Measurements from ENCODE around the gene MBP.

The MBP gene

DNA sequence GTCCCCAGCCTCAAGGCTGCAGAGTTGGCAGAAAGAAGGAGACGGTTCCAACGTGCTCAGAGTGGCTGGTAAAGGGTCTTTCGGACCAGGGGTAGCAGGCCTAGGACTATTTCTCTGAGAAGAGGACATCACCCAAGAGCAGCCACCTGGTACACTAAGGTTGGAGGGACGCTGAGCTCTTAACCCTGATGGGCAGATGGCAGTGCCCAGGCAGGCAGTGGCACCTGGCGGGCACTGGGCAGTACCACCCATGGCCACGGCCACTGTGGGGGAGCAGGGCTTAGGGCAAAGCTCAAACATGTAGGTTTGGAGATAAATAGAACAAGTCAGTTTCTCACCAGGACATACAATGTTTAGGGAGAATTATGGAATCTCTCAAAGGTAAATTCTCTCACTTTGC is 53.5 kb downstream of the MBP start:
- no peak for DNase-seq

DNA sequence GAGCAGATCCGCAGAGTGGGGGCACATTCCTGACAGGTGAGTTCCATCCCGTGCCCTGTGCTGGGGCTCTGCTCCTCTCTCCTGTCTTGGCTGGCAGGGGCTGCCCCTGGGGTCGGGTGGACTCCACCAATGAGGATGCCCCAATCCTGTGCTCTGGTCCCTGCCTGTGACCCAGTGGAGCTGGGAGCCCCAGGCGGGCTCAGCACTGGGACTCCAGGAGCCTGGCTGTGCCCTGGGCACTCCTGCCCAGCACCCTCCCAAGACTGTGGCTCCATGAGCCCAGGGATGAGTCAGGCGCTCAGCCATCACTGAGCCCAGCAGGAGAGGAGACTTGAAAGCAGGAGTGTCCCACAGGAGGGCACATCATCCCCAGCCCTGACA is 53.9 kb downstream of the MBP start:
- no peak for DNase-seq

DNA sequence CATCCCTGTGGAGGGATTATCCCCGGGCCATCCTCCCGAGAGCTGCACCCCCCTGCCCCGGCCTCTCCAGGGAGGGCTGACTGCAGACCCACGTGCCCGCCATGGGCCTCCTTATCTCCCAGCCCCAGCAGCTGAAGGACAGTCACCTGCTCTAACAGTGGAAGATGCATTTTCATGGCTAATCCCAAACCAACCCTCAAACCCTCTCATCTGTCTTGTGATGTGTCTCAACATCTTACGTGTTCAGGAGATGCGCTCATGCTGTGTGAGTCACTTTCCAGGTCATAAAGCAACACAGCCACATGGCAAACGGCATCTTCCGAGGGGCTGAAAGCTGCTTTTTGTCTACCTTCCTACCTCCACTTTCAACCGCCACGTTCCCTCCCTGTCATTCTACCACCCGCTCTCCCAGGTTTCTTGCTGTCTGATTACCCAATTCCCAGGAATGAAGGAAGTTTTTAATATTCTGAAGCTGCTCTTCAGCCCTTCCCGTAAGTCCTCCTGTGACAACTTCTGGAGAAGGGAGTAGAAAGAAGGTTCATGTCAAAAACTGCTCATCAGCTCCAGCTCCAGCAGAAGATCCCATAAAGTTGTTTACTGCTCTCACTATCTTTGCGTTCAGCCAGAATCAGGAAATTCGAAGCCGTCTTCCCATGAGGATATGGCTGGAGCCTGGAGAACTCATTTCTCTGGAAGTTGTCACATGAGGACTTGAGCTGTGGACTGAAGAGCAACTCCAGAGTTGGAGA is 54.5 kb downstream of the MBP start:
- no peak for DNase-seq

DNA sequence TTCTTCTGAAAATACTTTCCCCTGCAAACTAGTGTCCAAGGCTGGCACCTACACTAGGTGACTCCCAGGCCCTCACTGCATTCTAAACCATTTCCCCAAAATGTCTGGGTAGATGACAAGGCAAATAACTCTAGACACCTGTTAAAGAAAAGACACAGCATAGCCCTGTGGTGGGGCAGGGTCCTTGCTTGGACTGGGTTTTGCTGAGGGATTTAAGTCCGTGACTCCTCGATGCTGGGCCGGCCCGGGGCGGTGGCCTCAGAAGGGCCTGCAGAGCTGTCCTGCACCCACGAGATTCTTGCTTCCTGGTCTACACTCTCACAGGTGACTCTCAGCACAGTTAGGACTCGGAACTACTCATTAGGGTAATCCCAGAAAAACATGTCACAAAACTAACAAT is 55.2 kb downstream of the MBP start:
- no peak for DNase-seq

DNA sequence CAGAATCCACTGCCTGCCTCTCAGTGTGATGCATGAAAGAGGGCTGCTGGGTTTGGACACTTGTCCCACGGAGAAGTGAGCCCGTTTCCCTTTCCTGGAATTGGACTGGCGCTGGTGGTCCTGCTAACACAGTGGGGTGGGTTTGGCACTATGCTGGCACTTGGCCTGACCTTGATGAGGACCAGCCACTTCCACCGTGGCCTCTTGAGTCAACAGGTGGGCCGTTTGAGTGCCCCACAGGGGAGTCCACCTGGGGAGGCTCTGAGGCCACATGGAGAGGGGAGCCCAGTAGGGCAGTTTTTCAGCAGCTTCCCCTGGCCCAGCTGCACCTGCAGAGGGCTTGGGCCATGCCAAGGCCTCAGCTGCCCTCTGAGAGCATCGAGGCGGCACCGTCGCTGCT is 56.5 kb downstream of the MBP start:
- DNase-seq = no peak

DNA sequence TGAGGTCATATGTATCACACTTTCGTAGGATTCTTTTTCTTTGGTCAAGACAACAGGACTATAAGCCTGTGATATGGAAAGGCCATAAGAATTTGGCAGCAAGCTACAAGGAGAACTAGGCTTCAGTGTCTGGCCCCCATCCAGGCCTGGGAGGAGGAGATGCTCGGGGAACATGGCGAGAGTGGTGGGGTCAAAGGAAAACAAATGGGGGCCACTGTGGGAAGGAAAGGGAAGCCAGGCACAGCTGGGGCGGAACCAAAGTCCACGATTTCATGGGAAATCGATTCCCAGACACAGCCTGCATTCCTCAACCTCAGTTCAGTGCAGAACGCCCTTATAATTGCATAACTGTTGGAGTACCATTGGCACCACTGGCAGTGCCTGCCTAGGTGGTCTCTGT is 58.2 kb downstream of the MBP start:
- DNase-seq = no peak

DNA sequence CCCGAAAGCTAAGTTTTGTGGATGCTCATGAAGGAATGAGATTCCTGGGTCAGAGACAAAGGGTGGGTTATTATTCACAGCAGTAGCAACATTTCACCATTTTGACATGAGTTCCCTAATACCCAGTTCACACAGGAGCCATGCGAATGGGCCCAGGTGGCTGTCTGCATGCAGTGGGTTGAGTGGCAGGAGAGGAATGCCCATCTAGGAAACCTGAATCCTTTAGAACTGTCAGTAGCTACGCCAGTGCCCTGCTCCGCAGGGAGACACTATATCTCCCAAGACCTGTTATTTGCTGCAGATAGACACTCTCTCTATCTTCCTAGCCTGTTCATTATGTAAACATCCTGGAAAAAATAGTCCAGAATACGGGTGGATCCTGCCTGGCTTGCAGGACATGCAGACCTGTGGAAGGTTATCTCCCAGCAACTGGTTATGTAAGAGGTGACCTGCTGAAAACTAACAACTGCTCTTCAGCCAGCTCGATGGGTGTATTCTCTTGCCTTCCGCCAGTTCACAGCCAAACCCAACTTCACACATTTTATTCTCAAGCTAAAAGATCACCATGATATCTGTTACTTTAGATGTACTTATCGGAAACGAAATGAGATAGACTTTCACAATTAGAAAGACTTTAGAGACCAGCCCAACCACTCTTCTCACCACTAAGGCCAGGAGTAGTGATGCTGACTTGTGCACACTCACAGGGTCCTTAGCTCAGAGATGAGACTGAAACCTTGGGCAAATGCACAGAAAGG is 59.1 kb downstream of the MBP start:
- DNase-seq = no peak

DNA sequence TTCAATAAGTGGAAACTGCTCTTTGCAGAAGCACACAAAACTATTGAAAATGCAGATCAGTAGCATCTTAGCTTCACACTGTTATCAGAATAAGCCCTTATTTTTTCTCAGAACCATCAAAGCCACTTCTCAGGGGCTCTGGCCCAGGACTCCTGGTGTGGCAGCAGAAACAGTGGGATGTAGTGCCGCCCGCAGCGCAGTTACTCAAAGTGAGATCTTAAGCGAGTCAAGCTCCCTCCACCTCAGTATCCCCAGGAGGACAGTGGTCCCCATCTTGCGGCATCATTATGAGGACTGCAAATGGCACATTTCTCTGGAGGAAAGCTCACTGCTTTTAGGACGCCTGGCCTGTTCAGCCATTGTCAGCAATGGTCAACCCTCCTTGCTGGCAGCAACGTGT is 60.0 kb downstream of the MBP start:
- no peak for DNase-seq

DNA sequence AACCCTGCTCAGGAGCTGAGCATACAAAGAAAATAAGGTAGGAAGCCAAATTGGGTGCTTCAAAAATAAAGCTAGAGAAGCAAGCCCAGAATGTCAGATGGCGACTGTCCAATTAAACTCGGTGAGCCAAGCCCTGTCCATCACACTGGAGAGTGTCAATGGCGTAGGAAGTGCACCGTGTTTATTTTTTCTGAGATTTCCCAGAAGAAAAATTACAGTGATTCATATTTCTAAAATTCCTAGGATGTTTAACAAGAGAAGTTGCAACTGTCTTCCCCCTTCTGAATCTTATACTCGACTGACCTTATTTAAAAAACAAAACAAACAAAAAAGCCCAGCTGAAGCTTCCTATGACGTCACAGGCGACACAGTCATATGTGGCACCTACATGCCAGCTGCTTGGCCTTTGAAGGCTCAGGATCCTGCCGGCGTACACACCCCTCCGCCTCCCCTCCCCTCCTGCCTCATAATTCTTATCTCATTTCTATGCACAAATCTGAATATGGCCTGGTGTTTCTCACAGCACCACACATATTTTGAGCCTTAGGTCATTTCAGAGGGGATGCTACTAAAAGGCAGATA is 60.8 kb downstream of the MBP start:
- peak; percentile 68 for DNase-seq

DNA sequence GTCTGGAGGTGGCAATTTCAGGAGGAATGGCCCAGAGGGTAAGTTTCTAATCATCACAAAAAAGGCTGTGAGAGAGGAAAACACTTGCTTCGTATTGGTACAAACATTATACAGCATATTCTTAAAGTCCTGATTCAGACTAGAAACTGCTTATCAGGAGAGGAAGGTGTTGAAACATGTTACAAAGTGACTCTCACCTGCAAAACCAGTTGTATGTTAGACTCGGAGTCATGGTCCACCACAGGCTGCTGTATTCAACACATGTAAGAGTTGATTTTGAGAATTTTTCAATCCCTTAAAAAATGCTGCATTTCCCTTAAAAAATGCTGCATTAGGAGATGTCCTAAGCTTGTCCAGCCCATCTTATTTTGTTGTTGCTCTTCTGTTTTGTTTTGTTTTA is 61.5 kb downstream of the MBP start:
- no peak for DNase-seq

DNA sequence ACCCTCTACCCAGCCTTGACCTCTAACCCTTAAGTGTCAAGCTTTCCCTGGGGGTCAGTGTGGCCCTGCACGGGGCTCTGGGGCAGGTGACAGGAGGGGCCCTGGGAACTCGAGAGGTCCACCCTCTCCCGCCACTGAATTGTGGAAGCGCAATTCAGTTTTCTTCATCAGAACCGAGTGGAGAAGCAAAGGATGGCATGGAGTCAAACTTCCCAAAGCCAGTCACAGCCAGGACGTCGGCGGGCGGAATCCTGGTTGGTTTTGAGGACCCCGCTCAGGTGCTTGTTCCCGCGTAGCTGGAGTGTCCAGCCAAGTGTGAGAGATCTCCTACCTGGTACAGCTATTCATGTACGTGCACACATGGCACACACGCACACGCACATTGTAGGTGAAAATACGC is 62.0 kb downstream of the MBP start:
- no peak for DNase-seq

DNA sequence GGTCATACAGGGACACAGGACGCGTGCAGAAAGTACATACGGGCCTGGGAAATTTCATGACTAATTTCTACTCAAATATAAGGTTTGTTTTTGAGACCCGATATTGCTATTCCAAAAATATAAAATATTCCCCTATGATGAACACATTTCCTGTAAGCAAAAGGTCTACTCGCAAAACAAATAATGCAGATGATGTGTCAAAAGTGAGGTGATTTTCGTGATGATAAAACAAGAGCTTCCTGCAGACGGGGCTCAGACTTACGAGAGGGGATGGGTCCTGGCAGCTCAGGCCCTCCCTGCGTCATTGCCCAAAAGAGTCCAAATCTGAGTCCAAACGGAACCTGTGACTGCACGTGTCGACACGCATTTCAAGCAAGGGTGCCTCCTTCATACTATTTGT is 62.7 kb downstream of the MBP start:
- no peak for DNase-seq

DNA sequence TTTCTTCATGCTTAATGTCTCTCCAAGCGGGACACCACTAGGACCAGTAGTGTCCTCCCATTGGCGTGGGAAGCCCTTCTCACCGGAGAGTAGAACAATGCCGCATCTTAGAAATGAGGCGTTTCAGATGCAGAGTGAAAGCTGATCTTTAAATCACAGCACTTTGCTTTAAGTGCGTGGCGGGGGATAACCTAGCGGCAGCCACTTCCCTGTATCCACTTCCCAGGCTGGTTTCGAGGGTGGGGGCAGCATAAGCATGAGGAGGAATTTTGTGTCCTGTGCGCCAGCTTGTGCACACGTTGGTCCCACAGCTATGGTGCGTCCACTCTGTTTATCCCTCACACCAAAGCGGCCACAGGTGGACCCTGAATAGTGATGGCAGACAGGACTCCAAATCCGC is 63.1 kb downstream of the MBP start:
- DNase-seq = no peak

DNA sequence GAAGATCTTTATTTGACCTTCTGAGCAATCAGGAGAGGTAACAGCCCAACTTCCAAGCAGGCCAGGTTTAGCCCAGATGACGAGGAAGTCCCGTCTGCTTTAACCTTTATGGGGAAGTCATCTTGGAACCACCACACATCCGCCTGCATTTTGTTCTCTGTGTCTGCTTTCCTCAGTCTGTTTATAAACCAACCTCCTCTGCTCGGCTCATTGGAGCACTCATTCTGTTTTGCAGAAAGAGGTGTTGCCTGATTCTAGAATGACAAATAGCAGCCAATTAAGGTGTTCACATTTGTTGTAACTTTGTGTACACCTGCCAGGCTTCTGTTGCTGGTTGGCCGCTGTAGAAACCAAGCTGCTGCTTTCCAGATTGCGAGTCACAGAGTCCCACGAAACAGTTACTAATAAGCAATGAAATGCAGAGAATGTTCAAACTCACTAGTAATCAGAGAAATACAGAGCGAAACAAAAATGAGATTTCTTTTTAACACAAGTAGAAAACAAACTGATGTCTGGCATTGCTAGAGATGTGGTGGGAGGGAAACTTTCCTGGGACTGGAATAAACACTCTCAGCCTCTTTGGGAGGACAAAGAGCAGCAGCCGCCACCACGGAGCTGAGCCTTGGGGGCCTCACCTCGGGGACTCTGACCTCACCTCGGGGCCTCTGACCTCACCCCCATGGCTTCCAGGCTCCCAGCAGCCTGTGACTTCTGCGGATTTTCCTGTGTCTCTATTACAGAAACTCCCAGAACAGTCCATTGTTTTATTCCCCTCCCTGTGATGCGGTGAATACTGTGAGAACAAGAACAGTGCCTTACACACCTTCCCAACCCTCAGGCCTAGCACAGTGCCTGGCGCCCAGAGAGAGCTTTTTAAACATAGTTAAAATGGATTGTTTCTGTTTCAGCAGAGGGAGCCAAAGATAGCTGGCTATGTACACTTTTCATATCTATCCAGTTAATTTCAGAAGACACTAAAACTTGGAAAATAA is 64.0 kb downstream of the MBP start:
- peak; percentile 44 for DNase-seq

DNA sequence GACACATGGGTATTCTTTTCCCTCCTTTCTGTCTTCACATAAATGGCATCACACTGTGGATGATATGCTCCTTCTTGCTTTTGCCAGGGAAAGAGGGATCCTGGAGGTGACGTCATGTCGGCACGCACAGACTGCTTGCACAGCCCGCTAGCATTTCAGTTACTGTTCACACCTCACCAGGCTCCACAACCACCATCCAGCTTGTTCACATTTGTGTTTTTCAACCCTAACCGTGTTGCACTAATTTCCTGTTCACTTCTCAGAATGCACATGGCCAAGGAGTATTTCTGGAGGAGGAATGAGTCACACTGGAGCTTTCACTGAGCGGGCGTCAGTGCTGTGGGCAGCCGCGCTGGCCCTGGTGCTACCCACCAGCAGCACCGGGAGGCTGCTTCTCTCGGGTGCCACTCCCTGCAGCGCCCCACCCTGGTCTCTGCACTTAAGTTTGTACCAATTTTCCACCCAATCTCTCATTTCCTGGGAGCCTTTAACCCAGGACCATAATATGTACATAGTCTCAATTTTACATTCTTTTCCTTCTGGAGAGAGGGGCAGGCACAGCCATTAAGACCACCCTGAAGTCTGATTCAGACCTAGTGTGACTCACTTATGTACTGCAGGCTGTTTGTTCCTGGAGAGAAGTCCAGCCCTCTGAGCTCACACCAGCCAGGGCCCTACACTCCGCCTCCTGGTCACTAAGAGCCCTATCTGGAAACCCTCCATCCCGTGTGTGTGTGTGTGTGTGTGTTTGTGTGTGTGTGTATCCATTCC is 65.1 kb downstream of the MBP start:
- DNase-seq = peak; percentile 68

DNA sequence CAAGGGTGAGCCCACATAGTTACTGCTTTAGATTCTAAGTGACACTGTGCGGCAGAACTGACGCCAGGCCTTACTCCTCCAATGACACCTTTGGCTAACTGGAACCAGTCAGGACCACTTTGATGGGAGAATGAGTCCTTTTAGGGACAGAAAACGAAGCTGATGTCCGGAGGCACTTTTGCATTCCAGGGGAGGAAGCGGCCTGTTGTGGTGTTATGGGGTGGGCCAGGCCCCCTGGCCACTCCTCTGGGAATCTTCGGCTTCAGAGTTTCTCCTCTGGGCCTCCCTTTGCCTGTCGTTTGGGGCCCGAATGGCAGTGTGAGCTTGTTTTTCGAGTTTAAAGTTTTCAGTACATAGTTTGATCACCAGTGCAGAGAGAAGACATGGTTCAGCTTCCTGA is 65.9 kb downstream of the MBP start:
- no peak for DNase-seq

DNA sequence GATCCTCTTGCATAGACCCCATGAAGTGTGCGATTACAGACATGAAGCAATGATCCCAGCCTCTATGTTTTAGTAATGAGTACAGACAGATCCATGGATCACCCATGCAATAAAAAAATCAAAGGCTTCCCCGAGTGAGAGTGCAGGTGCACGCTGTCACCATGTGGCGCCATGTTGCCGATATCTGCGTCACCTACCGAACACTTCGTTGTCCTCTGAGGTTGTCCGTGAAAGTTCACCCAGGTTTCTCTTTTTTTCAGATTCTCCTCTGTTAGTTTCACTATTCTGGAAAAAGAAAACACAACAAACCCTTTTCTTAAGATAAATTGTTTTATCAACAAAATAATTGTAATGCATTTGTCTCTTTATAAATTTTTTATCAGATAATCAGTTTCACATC is 66.5 kb downstream of the MBP start:
- no peak for DNase-seq

DNA sequence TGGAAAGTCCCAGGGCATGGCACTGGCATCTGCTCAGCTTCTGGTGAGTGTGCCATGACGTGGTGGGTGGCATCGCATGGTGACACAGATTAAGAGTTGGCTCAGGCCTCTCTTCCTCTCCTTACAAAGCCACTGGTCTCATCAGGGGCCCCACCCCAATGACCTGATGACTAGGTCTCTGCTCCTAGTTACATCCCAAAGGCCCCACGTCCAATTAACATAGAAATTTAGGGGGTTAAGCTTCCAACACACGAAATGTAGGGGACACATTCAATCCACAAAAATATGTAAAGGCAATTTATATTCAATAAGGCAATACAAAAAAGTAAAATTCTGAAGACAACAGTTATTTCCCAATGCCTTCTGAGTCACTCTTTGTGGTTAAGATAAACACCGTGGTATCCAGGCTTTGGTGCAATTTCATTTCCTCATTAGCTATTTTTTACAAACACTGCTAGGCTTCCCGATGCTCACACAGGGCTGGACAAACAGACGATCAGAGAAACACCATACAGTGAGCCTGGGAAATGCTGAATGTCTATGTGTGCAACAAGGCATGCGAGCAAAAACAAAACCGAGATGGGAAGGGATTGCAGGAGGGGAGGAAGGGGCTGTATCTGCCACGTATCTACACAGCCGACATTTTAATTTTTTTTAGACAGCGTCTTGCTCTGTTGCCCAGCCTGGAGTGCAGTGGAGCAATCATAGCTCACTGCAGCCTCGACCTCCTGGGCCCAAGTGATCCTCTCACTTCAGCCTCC is 67.2 kb downstream of the MBP start:
- no peak for DNase-seq

DNA sequence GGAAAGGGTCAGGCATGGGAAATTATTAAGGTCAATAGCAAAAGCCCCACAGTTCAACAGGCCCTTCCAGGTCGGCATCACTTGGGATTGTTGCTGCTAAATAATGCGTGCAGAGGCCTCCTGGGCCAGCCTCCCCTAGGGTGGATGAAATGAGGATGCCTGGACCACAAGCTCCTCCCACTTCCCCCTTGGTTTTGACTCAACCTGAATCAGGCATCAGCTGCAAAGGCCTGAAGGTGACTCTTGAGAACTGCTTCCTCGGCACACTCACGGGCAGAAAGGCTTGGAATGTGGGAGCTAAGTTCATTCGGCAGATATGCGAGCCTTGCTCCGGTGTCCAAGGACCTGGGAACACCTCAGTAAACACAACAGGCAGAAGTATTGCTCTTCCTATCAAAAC is 69.3 kb downstream of the MBP start:
- DNase-seq = peak; percentile 78

DNA sequence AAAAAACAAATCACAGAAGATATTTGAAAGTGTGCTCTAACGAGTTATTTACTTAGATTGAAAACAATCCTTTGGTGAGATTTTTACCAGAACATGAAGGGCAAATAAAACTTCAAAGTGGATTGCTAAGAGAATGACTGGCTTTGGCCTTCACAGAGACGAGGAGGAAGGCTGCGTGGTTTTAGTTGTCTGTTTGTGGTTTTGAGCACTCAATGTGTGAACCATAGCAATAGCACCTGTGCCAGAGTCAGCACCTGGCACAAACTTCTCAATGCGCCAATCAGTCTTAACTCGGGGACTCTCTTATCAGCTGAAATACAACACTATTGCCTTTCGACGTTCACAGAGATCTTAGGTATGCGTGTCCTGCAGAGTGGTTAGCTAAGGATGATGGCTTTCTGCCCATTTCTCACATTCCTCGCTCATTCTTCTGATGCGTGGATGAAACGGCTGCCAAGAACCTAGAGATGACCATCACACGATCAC is 70.0 kb downstream of the MBP start:
- peak; percentile 75 for DNase-seq

DNA sequence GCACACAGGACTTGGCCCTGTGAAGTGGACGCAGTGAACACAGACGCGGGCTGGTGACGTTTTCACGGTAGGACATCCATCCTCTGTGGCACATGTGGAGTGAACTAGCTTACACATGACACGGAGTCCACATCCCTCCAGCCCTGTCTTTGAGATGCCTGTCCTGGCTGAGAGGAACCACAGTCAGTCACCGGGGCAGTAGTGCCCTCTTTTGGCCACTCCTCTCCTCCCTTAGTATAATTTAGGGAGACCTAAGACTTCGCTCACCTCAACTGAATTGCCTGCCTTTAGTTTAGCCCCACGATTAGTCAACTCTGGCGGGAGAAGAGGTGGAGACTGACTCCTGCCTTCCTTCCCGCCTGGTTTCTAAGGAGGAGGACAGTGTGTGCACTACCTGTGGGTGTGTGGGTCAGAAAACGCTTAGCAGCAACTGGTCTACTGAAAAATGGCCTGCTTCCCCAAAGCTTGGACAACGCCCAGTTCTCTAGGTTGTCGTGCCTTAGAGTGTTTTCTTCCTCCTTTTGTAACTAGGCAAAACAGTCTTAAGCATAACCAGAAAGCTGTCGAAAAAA is 70.6 kb downstream of the MBP start:
- no peak for DNase-seq

All from activated gamma-delta T cell treated with Interleukin-2 at 50 U/mL for 16 hours (primary cell).